Measurements from ENCODE around the gene GPC5.

The GPC5 gene

GRCh38 chr13:92781965-92782690 lies 1383.7 kb downstream of the GPC5 start:
- no peaks in the 10 kb centered on the region for H4K20me1 ChIP-seq (ENCODE audit: insufficient read depth, low read length)
- no peak overlapping the region for H2AFZ ChIP-seq (ENCODE audit: low read length)
- H3K36me3 ChIP-seq (ENCODE audit: insufficient read depth, low read length): no peaks in the 10 kb centered on the region
- TF ChIP-seq CTCF (IDR thresholded peaks at IDR 0.05; ENCODE audit: low read length) (no peak), EZH2 (IDR thresholded peaks at IDR 0.05; ENCODE audit: borderline replicate concordance, low read length) (no peak)
- no peak overlapping the region for H3K27ac ChIP-seq (ENCODE audit: low read depth, low read length, poor library complexity, severe bottlenecking)
- no peaks in the 10 kb centered on the region for H3K9me2 ChIP-seq (ENCODE audit: low read depth, low read length)
- no peaks in the 10 kb centered on the region for H3K27me3 ChIP-seq (ENCODE audit: insufficient read depth, low read length)
- no peaks in the 10 kb centered on the region for H3K4me1 ChIP-seq (ENCODE audit: insufficient read depth, low read length, severe bottlenecking)
- no peaks in the 10 kb centered on the region for H3K79me2 ChIP-seq (ENCODE audit: insufficient read depth, low read length)
- H3K9ac ChIP-seq (ENCODE audit: low read length): no peak overlapping the region
- no peaks in the 10 kb centered on the region for H3F3A ChIP-seq (ENCODE audit: insufficient read depth, low read length)
- H3K4me3 ChIP-seq (ENCODE audit: low read depth, low read length, poor library complexity, severe bottlenecking): no peak overlapping the region
- no peak overlapping the region for H3K4me2 ChIP-seq (ENCODE audit: low read length)
- no peaks in the 10 kb centered on the region for H3K9me3 ChIP-seq (ENCODE audit: low read length)

- H3K9ac ChIP-seq (ENCODE audit: low read length): no peak overlapping the region
- H3K79me2 ChIP-seq (ENCODE audit: insufficient read depth, low read length): no peaks in the 10 kb centered on the region
- H3K27ac ChIP-seq (ENCODE audit: low read depth, low read length, poor library complexity, severe bottlenecking): no peak overlapping the region
- H3F3A ChIP-seq (ENCODE audit: insufficient read depth, low read length): no peaks in the 10 kb centered on the region
- H3K36me3 ChIP-seq (ENCODE audit: insufficient read depth, low read length): no peaks in the 10 kb centered on the region
- no peaks in the 10 kb centered on the region for H4K20me1 ChIP-seq (ENCODE audit: insufficient read depth, low read length)
- H3K27me3 ChIP-seq (ENCODE audit: insufficient read depth, low read length): no peaks in the 10 kb centered on the region
- no peak overlapping the region for H2AFZ ChIP-seq (ENCODE audit: low read length)
- no peaks in the 10 kb centered on the region for H3K4me1 ChIP-seq (ENCODE audit: insufficient read depth, low read length, severe bottlenecking)
- no peaks in the 10 kb centered on the region for H3K9me2 ChIP-seq (ENCODE audit: low read depth, low read length)
- no peak overlapping the region for H3K4me3 ChIP-seq (ENCODE audit: low read depth, low read length, poor library complexity, severe bottlenecking)
- H3K4me2 ChIP-seq (ENCODE audit: low read length): no peak overlapping the region
- no peaks in the 10 kb centered on the region for H3K9me3 ChIP-seq (ENCODE audit: low read length)
- no peak for TF ChIP-seq EZH2 (IDR thresholded peaks at IDR 0.05; ENCODE audit: borderline replicate concordance, low read length)
- TF ChIP-seq CTCF (IDR thresholded peaks at IDR 0.05; ENCODE audit: low read length): no peak
Observed at GRCh38 chr13:92802776-92803175, 1404.4 kb downstream of the GPC5 start.

GRCh38 chr13:92804346-92804745 lies 1405.9 kb downstream of the GPC5 start:
- no peak overlapping the region for H3K27ac ChIP-seq (ENCODE audit: low read depth, low read length, poor library complexity, severe bottlenecking)
- H3F3A ChIP-seq (ENCODE audit: insufficient read depth, low read length): no peaks in the 10 kb centered on the region
- no peak overlapping the region for H3K4me2 ChIP-seq (ENCODE audit: low read length)
- no peaks in the 10 kb centered on the region for H3K9me2 ChIP-seq (ENCODE audit: low read depth, low read length)
- TF ChIP-seq EZH2 (IDR thresholded peaks at IDR 0.05; ENCODE audit: borderline replicate concordance, low read length) (no peak), CTCF (IDR thresholded peaks at IDR 0.05; ENCODE audit: low read length) (no peak)
- no peaks in the 10 kb centered on the region for H3K27me3 ChIP-seq (ENCODE audit: insufficient read depth, low read length)
- H3K79me2 ChIP-seq (ENCODE audit: insufficient read depth, low read length): no peaks in the 10 kb centered on the region
- no peaks in the 10 kb centered on the region for H3K36me3 ChIP-seq (ENCODE audit: insufficient read depth, low read length)
- no peaks in the 10 kb centered on the region for H3K9me3 ChIP-seq (ENCODE audit: low read length)
- no peak overlapping the region for H2AFZ ChIP-seq (ENCODE audit: low read length)
- no peaks in the 10 kb centered on the region for H3K4me1 ChIP-seq (ENCODE audit: insufficient read depth, low read length, severe bottlenecking)
- H3K9ac ChIP-seq (ENCODE audit: low read length): no peak overlapping the region
- H3K4me3 ChIP-seq (ENCODE audit: low read depth, low read length, poor library complexity, severe bottlenecking): no peak overlapping the region
- H4K20me1 ChIP-seq (ENCODE audit: insufficient read depth, low read length): no peaks in the 10 kb centered on the region

Measured in OCI-LY1 (cell line).